Stomach (tissue), 19 donors: ENCODE results near the gene DUSP18. TPM values are rescaled to one million over a fixed set of nuclear protein-coding genes. Genes with fewer than 3 reads are reported as not detected.
"Not testable (repeated sequence)": the region's sequence is repeated elsewhere in the genome, so short reads cannot be mapped to it uniquely, and the experiment has no call there.

Experiments
- DNase-seq, 2 donors: peaks; one replicate each; pipeline versions ENCODE4 v3.0.0 to v3.0.0-alpha.2; 2013 to 2019
- H3K27ac ChIP-seq, 5 donors: fragments of 200-600 bp in 4 of 5; sonication (generic) in 4 of 5; one replicate each; pipeline ENCODE4 v1.5.1; 2013 to 2019; ENCODE audit warnings: mild to moderate bottlenecking in 1 of 5, moderate library complexity in 1 of 5
- H3K27me3 ChIP-seq, 3 donors: fragments of 200-600 bp; sonication (generic); one replicate each; pipeline ENCODE4 v1.5.1; 2017 to 2019; ENCODE audit warnings: mixed run types in 1 of 3
- H3K36me3 ChIP-seq, 4 donors: fragments of 200-600 bp; sonication (generic); 1 replicate in 3 of 4; 2 replicates in 1 of 4; pipeline ENCODE4 v1.5.1; 2016 to 2019
- H3K4me1 ChIP-seq, 4 donors: fragments of 200-600 bp; sonication (generic); one replicate each; pipeline ENCODE4 v1.5.1; 2016 to 2019
- H3K4me3 ChIP-seq, 4 donors: fragments of 200-600 bp; sonication (generic) in 3 of 4; one replicate each; pipeline ENCODE4 v1.5.1; 2016 to 2019; ENCODE audit warnings: mild to moderate bottlenecking in 1 of 4
- H3K9me3 ChIP-seq, 4 donors: fragments of 200-600 bp; sonication (generic); one replicate each; pipeline ENCODE4 v1.5.1; 2016 to 2019
- CTCF ChIP-seq, 7 experiments: fragments of 450-650 bp in 4 of 7; fragments of 200-600 bp in 3 of 7; sonication (generic) in 3 of 7; IDR thresholded peaks; one replicate each; pipeline ENCODE4 v1.5.1; 2016 to 2019; ENCODE audit warnings: antibody characterized with exemption in 7 of 7, control low read depth in 2 of 7, mild to moderate bottlenecking in 1 of 7
- EP300 ChIP-seq: sonication (generic); formaldehyde crosslinking; IDR thresholded peaks from one replicate; pipeline ENCODE4 v1.6.1; 2017; ENCODE audit warnings: antibody characterized with exemption
- POLR2A ChIP-seq, 4 donors: fragments of 450-650 bp; IDR thresholded peaks; one replicate each; pipeline ENCODE4 v1.6.1; 2016; ENCODE audit warnings: antibody characterized with exemption in 4 of 4, control low read depth in 2 of 4, mild to moderate bottlenecking in 1 of 4, moderate library complexity in 1 of 4
- POLR2AphosphoS5 ChIP-seq, 3 donors: sonication (generic); formaldehyde crosslinking; IDR thresholded peaks; one replicate each; pipeline ENCODE4 v1.6.1; 2016; ENCODE audit warnings: antibody characterized with exemption in 3 of 3
- WGBS, 5 donors: extraction: QIAGEN DNeasy Blood & Tissue Kit in 3 of 5; methylation state at CpG; one replicate each; pipeline versions ENCODE4 v1.1.5 to v1.1.7; 2013 to 2018; 5-methylcytosine and 5-hydroxymethylcytosine counted together
- intact Hi-C: fragments of 100-400 bp; cut with DNase I; formaldehyde crosslinking; loops from one replicate; pipeline ENCODE4 v1.15.1; 2023; ENCODE audit warnings: low total_unique reads
- long read RNA-seq, 10 donors: transcript quantifications; one replicate each; lab custom pipeline, GENCODE V29; 2026
- polyA plus RNA-seq, 3 donors: library from polyadenylated mRNA; stranded (reverse); fragments of 200-250 nt; gene quantifications; one replicate each; pipeline ENCODE4 v1.2.3, GENCODE V29; 2013
- total RNA-seq, 5 donors: library from RNA; depleted of rRNA; stranded (reverse); fragments of >200 nt; gene quantifications; one replicate each; pipeline versions ENCODE4 v1.1.0 to v1.2.3, GENCODE V29; 2014 to 2016
- donor health status: healthy with polysubstance abuse.
- donor health status: Bipolar disorder and iron deficiency.
- donor health status: healthy.

DUSP18 gene
- total RNA-seq (10 to 100 TPM in 2 of 5 donors, 1 to 10 TPM in 2, not detected in 1; 4.5 to 46.9 (median 10.9) TPM), polyA plus RNA-seq (1 to 10 TPM; 1.4 to 4.2 (median 2.9) TPM)
- long read RNA-seq, donor 1, partial matches to known transcripts: 0 of 3 reads
- long read RNA-seq, donor 1, other reads (novel, unspliced or antisense): 0 of 3 reads
- long read RNA-seq, donor 2, partial matches to known transcripts: 0 of 2 reads
- long read RNA-seq, donor 2, other reads (novel, unspliced or antisense): 0 of 2 reads
- long read RNA-seq, donor 3, partial matches to known transcripts: 0 of 2 reads
- long read RNA-seq, donor 3, other reads (novel, unspliced or antisense): 0 of 2 reads
- long read RNA-seq, donor 4, partial matches to known transcripts: 0 of 1 reads
- long read RNA-seq, donor 4, other reads (novel, unspliced or antisense): 0 of 1 reads
- long read RNA-seq, donor 5, partial matches to known transcripts: 0 of 1 reads
- long read RNA-seq, donor 5, other reads (novel, unspliced or antisense): 0 of 1 reads
- long read RNA-seq, donor 6, partial matches to known transcripts: 0 of 1 reads
- long read RNA-seq, donor 6, other reads (novel, unspliced or antisense): 0 of 1 reads
- long read RNA-seq, donor 7, partial matches to known transcripts: 0 of 1 reads
- long read RNA-seq, donor 7, other reads (novel, unspliced or antisense): 0 of 1 reads
- long read RNA-seq, donor 8: 0 reads
- long read RNA-seq, donor 9, partial matches to known transcripts: 0 of 1 reads
- long read RNA-seq, donor 9, other reads (novel, unspliced or antisense): 0 of 1 reads
- long read RNA-seq, donor 10, partial matches to known transcripts: 0 of 1 reads
- long read RNA-seq, donor 10, other reads (novel, unspliced or antisense): 0 of 1 reads

GRCh38 chr22:30667494-30668385, at the start of gene DUSP18:
TSS of gene DUSP18 (minus strand) at chr22:30667875. CDS start at chr22:30664003, 3,872 bp downstream.
- intact Hi-C loops: no loop called here
- DNase-seq: peak; percentile 97
- WGBS, 5 donors: 0 to 1% (median 1%) methylated on average over 41 to 77 of the region's 77 CpGs
- TF ChIP-seq CTCF (IDR thresholded peaks at IDR 0.05): peak in 3 of 7 experiments; percentile 20 to 52 (median 28)
- TF ChIP-seq POLR2A (IDR thresholded peaks at IDR 0.05): peak in 1 of 4 donors; percentile 14
- TF ChIP-seq POLR2AphosphoS5 (IDR thresholded peaks at IDR 0.05): peak in 2 of 3 donors; percentile 59 to 86
- no peak for TF ChIP-seq EP300
- H3K4me3 ChIP-seq: peak within 1 kb of the TSS; percentile 70 to 89 (median 74)
- H3K27ac ChIP-seq: peak within 1 kb of the TSS; percentile 49 to 75 (median 65)
- H3K4me1 ChIP-seq: peaks cover 4 to 30% (median 19%) of the 10 kb centered on the region in 4 donors
- H3K36me3 ChIP-seq: peaks cover 0 to 23% (median 15%) of the 10 kb centered on the region in 4 donors
- no peaks in the 10 kb centered on the region for H3K9me3 ChIP-seq
- H3K27me3 ChIP-seq: no peaks in the 10 kb centered on the region

GRCh38 chr22:30714062-30714461, 46.4 kb upstream of the DUSP18 start:
- Histone ChIP-seq H3K27me3 (no peaks in the 10 kb centered on the region), H3K4me3 (no peak overlapping the region), H3K4me1 (no peaks in the 10 kb centered on the region), H3K9me3 (no peaks in the 10 kb centered on the region), H3K27ac (no peak overlapping the region), H3K36me3 (no peaks in the 10 kb centered on the region)
- DNase-seq: no peak
- intact Hi-C loops: no loop called here
- no peak for TF ChIP-seq EP300
- TF ChIP-seq POLR2A (IDR thresholded peaks at IDR 0.05): no peak
- TF ChIP-seq CTCF (IDR thresholded peaks at IDR 0.05): no peak
- no peak for TF ChIP-seq POLR2AphosphoS5 (IDR thresholded peaks at IDR 0.05)
- 93 to 97% (median 95%) methylated on average over 2 of the region's 2 CpGs for WGBS, 5 donors

DNA sequence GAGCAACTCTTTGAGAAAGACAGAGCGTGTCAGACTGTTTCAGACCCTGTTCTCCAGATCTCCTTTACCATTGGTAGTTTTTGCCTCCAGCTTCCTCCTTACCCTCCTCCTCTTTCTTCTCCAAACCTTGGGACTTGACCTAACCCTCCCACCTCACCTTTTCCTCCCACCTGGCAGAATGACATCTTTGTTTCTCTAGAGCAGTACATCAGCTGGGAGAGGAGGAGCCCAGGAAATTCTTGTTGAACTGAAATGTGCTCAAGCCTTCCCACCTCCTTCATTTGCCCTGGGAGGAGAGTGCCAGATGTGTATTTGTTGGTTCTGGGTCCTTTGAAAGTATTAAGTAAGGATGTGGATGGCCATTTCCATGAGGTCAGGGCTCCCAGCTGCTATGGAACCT, 44.4 kb upstream of the DUSP18 start:
- H3K4me3 ChIP-seq: no peak overlapping the region
- no peaks in the 10 kb centered on the region for H3K9me3 ChIP-seq
- DNase-seq: no peak
- WGBS, 5 donors: 89 to 100% (median 98%) methylated on average over 1 of the region's 1 CpG
- no peaks in the 10 kb centered on the region for H3K4me1 ChIP-seq
- H3K27ac ChIP-seq: no peak overlapping the region
- intact Hi-C loops: no loop called here
- H3K27me3 ChIP-seq: no peaks in the 10 kb centered on the region
- H3K36me3 ChIP-seq: no peaks in the 10 kb centered on the region
- no peak for TF ChIP-seq EP300
- no peak for TF ChIP-seq POLR2AphosphoS5 (IDR thresholded peaks at IDR 0.05)
- TF ChIP-seq CTCF (IDR thresholded peaks at IDR 0.05): no peak
- no peak for TF ChIP-seq POLR2A (IDR thresholded peaks at IDR 0.05)

DNA sequence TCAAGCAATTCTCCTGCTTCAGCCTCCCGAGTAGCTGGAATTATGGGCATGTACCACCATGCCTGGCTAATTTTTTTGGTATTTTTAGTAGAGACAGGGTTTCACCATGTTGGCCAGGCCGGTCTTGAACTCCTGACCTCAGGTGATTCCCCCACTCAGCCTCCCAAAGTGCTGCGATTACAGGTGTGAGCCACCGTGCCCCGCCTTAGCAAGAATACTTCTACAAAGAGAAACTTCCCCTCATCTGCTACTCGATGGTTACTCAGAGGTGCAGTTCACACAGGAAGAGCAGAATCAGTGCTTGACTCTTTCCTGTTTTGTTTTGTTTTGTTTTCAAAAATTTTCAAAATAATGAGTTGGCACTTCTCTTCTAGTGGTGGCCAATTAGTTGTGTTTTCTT, 42.3 kb upstream of the DUSP18 start:
- H3K27me3 ChIP-seq, H3K36me3 ChIP-seq, H3K9me3 ChIP-seq, H3K4me3 ChIP-seq, H3K27ac ChIP-seq, DNase-seq, intact Hi-C loops, H3K4me1 ChIP-seq: not testable (repeated sequence)
- 73 to 90% (median 84%) methylated on average over 6 of the region's 6 CpGs for WGBS, 5 donors
